IMR-90 (cell line): ENCODE results near the gene LLCFC1. TPM values are rescaled to one million over a fixed set of nuclear protein-coding genes. Genes with fewer than 3 reads are reported as not detected.

Experiments
- ATAC-seq: fragments of 200-7000 bp; cut with Tn5 transposase; 2 replicates; pipeline ENCODE4 v1.9.1; 2020; ENCODE audit warnings: low read depth, mild to moderate bottlenecking, moderate library complexity
- BruUV-seq: library from RNA; stranded (reverse); fragments of 400-500 nt; replicated peaks from 2 replicates; lab custom pipeline; 2021; lab: Mats Ljungman, UMichigan
- CTCF ChIA-PET: fragments of 300-600 bp; formaldehyde crosslinking; extraction: SDS; loops from one replicate; lab custom pipeline; 2021; ENCODE audit warnings: antibody characterized with exemption; lab: Yijun Ruan, JAX
- POLR2A ChIA-PET: fragments of 300-600 bp; sonication (Branson Sonifier 250); formaldehyde crosslinking; loops from one replicate; lab custom pipeline; 2022; ENCODE audit warnings: antibody characterized with exemption; ENCODE audit not compliant: unreplicated experiment; lab: Charles Lee
- DNase-seq: peaks from one replicate; pipeline ENCODE4 v3.0.0; 2013
- H2AFZ ChIP-seq: replicated peaks from 2 replicates; pipeline ENCODE3; 2013; ENCODE audit warnings: low read length, mild to moderate bottlenecking; ENCODE audit not compliant: poor library complexity
- H2AK5ac ChIP-seq: 2 replicates; pipeline ENCODE4 v1.6.1; 2013; ENCODE audit warnings: low read depth, low read length, inconsistent platforms
- H2AK9ac ChIP-seq: replicated peaks from 2 replicates; pipeline ENCODE3; 2013; ENCODE audit warnings: mild to moderate bottlenecking, low read depth, low read length, moderate library complexity; ENCODE audit not compliant: poor library complexity
- H2BK120ac ChIP-seq: 2 replicates; pipeline ENCODE4 v1.6.1; 2013; ENCODE audit warnings: low read depth, low read length, inconsistent platforms
- H2BK15ac ChIP-seq: 3 replicates; pipeline ENCODE4 v1.6.1; 2013; ENCODE audit warnings: low read depth, low read length, inconsistent platforms
- H2BK20ac ChIP-seq: 2 replicates; pipeline ENCODE4 v1.6.1; 2013; ENCODE audit warnings: low read depth, mild to moderate bottlenecking, inconsistent platforms, low read length, moderate library complexity
- H2BK5ac ChIP-seq: 2 replicates; pipeline ENCODE4 v1.6.1; 2013; ENCODE audit warnings: mild to moderate bottlenecking, low read depth, low read length, inconsistent platforms; ENCODE audit not compliant: poor library complexity, severe bottlenecking
- H3K14ac ChIP-seq: replicated peaks from 2 replicates; pipeline ENCODE4 v1.6.1; 2013; ENCODE audit warnings: low read depth, low read length, inconsistent platforms
- H3K18ac ChIP-seq: 2 replicates; pipeline ENCODE4 v1.6.1; 2013; ENCODE audit warnings: low read depth, low read length, control low read depth
- H3K23ac ChIP-seq: 2 replicates; pipeline ENCODE4 v1.6.1; 2013; ENCODE audit warnings: low read depth, low read length, inconsistent platforms
- H3K27ac ChIP-seq: 2 replicates; pipeline ENCODE4 v1.5.1; 2013; ENCODE audit warnings: mild to moderate bottlenecking, control low read depth, low read length; ENCODE audit not compliant: insufficient read depth
- H3K27me3 ChIP-seq: 2 replicates; pipeline ENCODE4 v1.6.1; 2013; ENCODE audit warnings: low read length; ENCODE audit not compliant: control insufficient read depth, insufficient read depth
- H3K36me3 ChIP-seq: 2 replicates; pipeline ENCODE4 v1.6.1; 2013; ENCODE audit warnings: low read length, mixed read lengths; ENCODE audit not compliant: control insufficient read depth, insufficient read depth
- H3K4ac ChIP-seq: 2 replicates; pipeline ENCODE4 v1.6.1; 2013; ENCODE audit warnings: low read depth, low read length, inconsistent platforms
- H3K4me1 ChIP-seq: 2 replicates; pipeline ENCODE4 v1.6.1; 2013; ENCODE audit warnings: low read length, mixed read lengths; ENCODE audit not compliant: control insufficient read depth, insufficient read depth
- H3K4me2 ChIP-seq: 2 replicates; pipeline ENCODE4 v1.6.1; 2013; ENCODE audit warnings: low read depth, mild to moderate bottlenecking, control low read depth, low read length, moderate library complexity
- H3K4me3 ChIP-seq: 2 replicates; pipeline ENCODE4 v1.5.1; 2013; ENCODE audit warnings: low read depth, mild to moderate bottlenecking, control low read depth, low read length, moderate library complexity; ENCODE audit not compliant: insufficient read depth
- H3K56ac ChIP-seq: 2 replicates; pipeline ENCODE4 v1.6.1; 2013; ENCODE audit warnings: low read length, inconsistent platforms; ENCODE audit not compliant: insufficient read depth; ENCODE audit errors: extremely low read depth
- H3K79me1 ChIP-seq, 2 experiments: 2 replicates each; pipeline ENCODE4 v1.6.1; 2013; ENCODE audit warnings: low read length in 2 of 2, inconsistent platforms in 1 of 2, low read depth in 1 of 2
- H3K9ac ChIP-seq: 2 replicates; pipeline ENCODE4 v1.6.1; 2013; ENCODE audit warnings: low read depth, low read length, control low read depth
- H3K9me1 ChIP-seq: 2 replicates; pipeline ENCODE4 v1.6.1; 2013; ENCODE audit warnings: low read length, inconsistent platforms; ENCODE audit not compliant: insufficient read depth
- H3K9me3 ChIP-seq: 2 replicates; pipeline ENCODE4 v1.6.1; 2013; ENCODE audit warnings: low read length; ENCODE audit not compliant: control insufficient read depth, insufficient read depth
- H4K20me1 ChIP-seq: 2 replicates; pipeline ENCODE4 v1.6.1; 2013; ENCODE audit warnings: low read length, inconsistent platforms; ENCODE audit not compliant: insufficient read depth
- H4K5ac ChIP-seq: 2 replicates; pipeline ENCODE4 v1.6.1; 2013; ENCODE audit warnings: mild to moderate bottlenecking, low read depth, low read length, control low read depth
- H4K8ac ChIP-seq, 2 experiments: 2 replicates each; pipeline ENCODE4 v1.6.1; 2013; ENCODE audit warnings: low read depth in 2 of 2, low read length in 2 of 2, control low read depth in 1 of 2, inconsistent platforms in 1 of 2
- H4K91ac ChIP-seq: 2 replicates; pipeline ENCODE4 v1.6.1; 2013; ENCODE audit warnings: low read depth, low read length, inconsistent platforms; ENCODE audit not compliant: insufficient read depth
- MAZ ChIP-seq: IDR thresholded peaks from 2 replicates; pipeline ENCODE4 v1.6.1; 2012; ENCODE audit warnings: low read depth, mild to moderate bottlenecking, low read length, improper control_type of control experiment, moderate library complexity, borderline replicate concordance
- MXI1 ChIP-seq: IDR thresholded peaks from 2 replicates; pipeline ENCODE4 v1.6.1; 2012; ENCODE audit warnings: low read depth, mild to moderate bottlenecking, low read length, moderate library complexity, borderline replicate concordance
- POLR2A ChIP-seq: IDR thresholded peaks from 2 replicates; pipeline ENCODE4 v1.6.1; 2012; ENCODE audit warnings: mild to moderate bottlenecking, low read depth, low read length
- RCOR1 ChIP-seq: IDR thresholded peaks from 2 replicates; pipeline ENCODE4 v1.6.1; 2012; ENCODE audit warnings: mild to moderate bottlenecking, low read length, improper control_type of control experiment; ENCODE audit not compliant: insufficient replicate concordance
- RFX5 ChIP-seq: IDR thresholded peaks from 2 replicates; pipeline ENCODE4 v1.8.0; 2012; ENCODE audit warnings: low read depth, mild to moderate bottlenecking, low read length, moderate library complexity
- SMC3 ChIP-seq: fragments of 150-350 bp; IDR thresholded peaks from 2 replicates; pipeline ENCODE4 v1.6.1; 2016; ENCODE audit warnings: low read depth, mild to moderate bottlenecking, antibody characterized with exemption, low read length, moderate library complexity
- WGBS, 2 experiments: methylation state at CpG; one replicate each; pipeline versions ENCODE4 v1.1.5 to v1.1.7; 2013; ENCODE audit warnings: missing lambda C conversion rate in 2 of 2; ENCODE audit not compliant: insufficient read length in 1 of 2; ENCODE audit errors: extremely low coverage in 2 of 2; 5-methylcytosine and 5-hydroxymethylcytosine counted together
- dilution Hi-C: fragments of 300-500 bp; cut with HindIII; formaldehyde crosslinking; loops from one replicate; pipeline ENCODE4 v1.14.3; 2018; ENCODE audit warnings: low sequenced_read_pairs; ENCODE audit not compliant: unreplicated experiment
- in situ Hi-C: fragments of 300-500 bp; cut with MboI; formaldehyde crosslinking; loops from 3 replicates; pipeline ENCODE4 v1.14.3; 2019; ENCODE audit warnings: low sequenced_read_pairs, inconsistent platforms, mixed read lengths
- intact Hi-C: fragments of 100-400 bp; cut with micrococcal nuclease; formaldehyde crosslinking; loops from 2 replicates; pipeline ENCODE4 v1.10.0; 2022
- polyA plus RNA-seq, 3 experiments: library from polyadenylated mRNA; depleted of rRNA; stranded (reverse); fragments of >200 nt; gene quantifications; 2 replicates each; pipeline ENCODE4 v1.2.3, GENCODE V29; 2012; ENCODE audit warnings: low replicate concordance in 1 of 3
- total RNA-seq: library from RNA; depleted of rRNA; stranded (reverse); fragments of >200 nt; gene quantifications from 2 replicates; pipeline ENCODE4 v1.2.3, GENCODE V29; 2012
- TF ChIP-seq, protein P1 (sequence below): fragments of 150-350 bp; IDR thresholded peaks from 2 replicates; pipeline ENCODE4 v1.6.1; 2016; ENCODE audit warnings: low read depth, mild to moderate bottlenecking, low read length, moderate library complexity, borderline replicate concordance

The LLCFC1 gene
- total and polyA plus RNA-seq, 2 of the 4 experiments (the other 2 are of a cell fraction), result not detected

DNA sequence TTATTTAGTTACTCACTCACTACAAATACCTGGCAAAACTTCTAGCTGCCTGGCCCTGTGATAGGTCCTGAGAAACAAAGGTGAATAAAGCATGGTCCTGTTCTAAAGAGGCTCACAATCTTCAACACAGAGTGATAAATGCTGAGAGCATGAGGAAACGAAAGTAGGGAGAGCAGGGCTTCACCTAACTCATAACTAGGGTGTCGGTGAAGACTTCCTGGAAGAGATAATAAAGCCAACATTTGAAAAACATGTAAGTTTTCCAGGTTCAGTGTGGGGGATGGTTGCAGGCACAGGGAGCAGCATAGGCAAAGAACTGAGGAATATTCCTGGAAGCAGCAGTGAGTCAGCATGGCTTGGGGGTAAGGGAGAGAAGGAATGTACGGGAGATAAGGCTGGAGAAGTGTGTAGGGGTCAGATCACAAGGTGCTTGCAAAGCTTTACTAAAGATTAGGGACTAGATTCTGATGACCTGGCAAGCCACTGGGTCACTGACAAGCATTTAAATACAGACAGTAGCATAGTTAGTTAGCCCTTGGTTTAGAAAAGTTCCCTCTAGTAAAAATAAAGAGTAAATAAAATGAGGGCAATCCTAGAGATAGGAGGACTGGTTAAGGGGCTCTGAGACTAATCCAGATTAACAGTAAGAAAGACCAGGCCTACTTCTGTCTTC, 17.8 kb downstream of the LLCFC1 start:
- H3K14ac ChIP-seq, result no peak overlapping the region

More for the DNA sequence above, 17.8 kb downstream of the LLCFC1 start:
- Histone ChIP-seq H3K4me3 (no peak overlapping the region), H2AFZ (no peak overlapping the region), H2AK9ac (no peak overlapping the region), H2BK5ac (no peak overlapping the region), H2BK15ac (no peak overlapping the region), H3K4me1 (no peaks in the 10 kb centered on the region), H2BK120ac (no peak overlapping the region), H2AK5ac (no peak overlapping the region), H3K4ac (no peak overlapping the region), H3K23ac (no peak overlapping the region), H3K36me3 (no peaks in the 10 kb centered on the region), H3K79me1 (no peaks in the 10 kb centered on the region), H2BK20ac (no peak overlapping the region), H4K5ac (no peak overlapping the region), H3K18ac (no peak overlapping the region), H3K9ac (no peak overlapping the region), H3K27ac (no peak overlapping the region), H4K20me1 (no peaks in the 10 kb centered on the region), H4K8ac (no peak overlapping the region), H3K9me1 (no peaks in the 10 kb centered on the region), H3K4me2 (no peak overlapping the region), H4K91ac (no peak overlapping the region), H3K56ac (no peak overlapping the region), H3K27me3 (no peaks in the 10 kb centered on the region), H3K9me3 (peaks cover 9% of the 10 kb centered on the region; the same call in 1 of the 2 replicates)
- 0% methylated on average over 1 of the region's 3 CpGs; no CpG with 5 or more reads in 1 of the 2 experiments for WGBS, 2 experiments
- CTCF ChIA-PET, result interaction anchor here (0.6 kb wide), 1 partner anchor 46 kb away, joined by 3 read pairs; no protein-coding TSS in a partner anchor
- ATAC-seq, result no peak
- intact Hi-C loops, result no loop called here
- dilution Hi-C loops, result no loop called here
- BruUV-seq, result no TSS peak
- no peak for DNase-seq
- in situ Hi-C loops, result no loop called here
- TF ChIP-seq SMC3 (no peak), MAZ (no peak), MXI1 (no peak), RCOR1 (no peak), POLR2A (no peak), RFX5 (no peak)
- TF ChIP-seq, protein P1, sequence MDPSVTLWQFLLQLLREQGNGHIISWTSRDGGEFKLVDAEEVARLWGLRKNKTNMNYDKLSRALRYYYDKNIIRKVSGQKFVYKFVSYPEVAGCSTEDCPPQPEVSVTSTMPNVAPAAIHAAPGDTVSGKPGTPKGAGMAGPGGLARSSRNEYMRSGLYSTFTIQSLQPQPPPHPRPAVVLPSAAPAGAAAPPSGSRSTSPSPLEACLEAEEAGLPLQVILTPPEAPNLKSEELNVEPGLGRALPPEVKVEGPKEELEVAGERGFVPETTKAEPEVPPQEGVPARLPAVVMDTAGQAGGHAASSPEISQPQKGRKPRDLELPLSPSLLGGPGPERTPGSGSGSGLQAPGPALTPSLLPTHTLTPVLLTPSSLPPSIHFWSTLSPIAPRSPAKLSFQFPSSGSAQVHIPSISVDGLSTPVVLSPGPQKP, result no peak
- POLR2A ChIA-PET, result no interaction called here
